ENCODE results near the gene CD9.

The CD9 gene

DNA sequence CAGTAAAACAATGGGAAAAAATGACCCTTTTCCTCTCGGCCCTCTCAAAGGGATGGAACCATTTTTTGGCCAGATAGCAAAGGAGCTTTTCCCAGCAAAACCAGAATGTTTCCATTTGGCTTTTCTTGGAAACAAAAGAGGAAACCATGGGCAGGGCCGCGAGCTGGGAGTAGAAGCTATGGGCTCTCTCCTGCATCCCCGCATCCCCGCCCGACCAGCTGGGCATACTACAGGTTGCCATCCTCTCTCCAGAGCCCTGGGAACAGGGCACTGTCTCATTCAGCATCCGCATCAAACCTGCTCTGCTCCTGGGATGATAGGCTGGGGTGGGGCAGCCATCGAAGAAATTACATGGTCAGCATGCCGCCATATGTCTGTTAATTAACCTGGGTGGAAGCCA is 20.9 kb downstream of the CD9 start:
- no peak for DNase-seq (ENCODE audit: low read depth in 2 of 2)

DNA sequence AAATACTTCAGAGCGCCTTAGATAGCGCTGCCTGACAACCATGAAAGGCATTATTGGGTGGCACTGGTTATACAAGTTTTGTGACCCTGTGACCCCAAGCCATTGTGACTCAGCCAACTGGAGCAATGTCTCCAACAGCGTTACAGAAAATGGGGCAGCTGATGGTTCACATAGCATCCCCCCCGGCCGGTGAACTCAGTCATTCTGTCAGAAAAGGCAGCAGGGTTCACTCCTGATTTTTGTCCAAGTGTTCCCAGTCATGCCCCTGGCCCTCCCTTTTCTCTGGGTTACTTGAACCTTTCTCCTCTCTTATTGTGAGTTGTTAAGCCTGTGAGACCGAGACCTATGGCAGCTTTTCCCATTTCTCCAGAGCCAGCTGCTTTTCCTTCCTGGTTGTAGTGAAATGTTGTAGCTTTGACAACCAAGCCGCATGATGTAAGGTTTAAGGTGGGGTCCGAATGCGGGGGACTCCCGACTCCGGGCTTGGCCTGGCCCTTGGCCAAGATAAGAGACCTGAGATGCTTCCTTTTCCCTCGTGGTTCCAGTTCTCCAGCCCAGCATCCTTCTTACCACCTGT is 22.0 kb downstream of the CD9 start:
- DNase-seq (ENCODE audit: low read depth in 2 of 2) = no peak

DNA sequence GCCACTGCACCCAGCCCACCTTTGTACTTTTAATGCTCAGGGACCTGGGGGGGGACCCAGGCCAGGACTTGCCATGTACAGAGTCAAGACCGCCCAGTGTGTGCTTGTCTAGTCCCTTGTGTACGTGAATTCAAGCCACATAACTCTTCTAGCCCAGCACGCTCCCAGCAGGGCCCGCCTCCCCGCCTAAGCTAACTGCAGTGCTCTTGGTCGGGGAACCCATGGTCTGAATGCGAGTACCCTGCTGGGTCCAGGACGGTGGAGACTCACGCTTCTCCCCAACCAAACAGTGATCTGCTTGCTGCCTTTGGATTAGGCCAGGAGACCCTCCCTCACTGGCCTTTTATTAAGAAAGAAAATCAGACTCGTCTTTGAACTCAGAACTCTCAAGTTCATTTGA is 23.3 kb downstream of the CD9 start:
- no peak for DNase-seq (ENCODE audit: low read depth in 2 of 2)

DNA sequence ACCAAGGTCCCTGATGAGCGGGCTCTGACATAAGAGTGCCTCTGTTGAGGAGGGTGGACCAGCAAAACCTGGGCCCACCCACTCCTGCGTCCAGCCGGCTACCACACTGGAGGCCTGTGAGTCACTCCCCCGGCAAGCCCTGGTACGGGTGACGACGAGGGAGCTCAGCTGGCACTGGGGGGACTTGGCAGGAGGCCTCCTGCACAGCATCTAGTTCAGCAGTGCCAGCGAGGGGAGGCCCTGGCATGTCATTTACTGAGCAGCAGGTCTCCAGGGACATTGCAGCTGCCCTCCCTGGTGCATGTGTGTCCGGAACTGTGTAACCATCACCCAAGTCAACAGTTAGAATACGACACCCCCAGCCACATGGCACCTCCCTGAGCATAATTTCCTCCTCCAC is 24.4 kb downstream of the CD9 start:
- no peak for DNase-seq (ENCODE audit: low read depth in 2 of 2)

DNA sequence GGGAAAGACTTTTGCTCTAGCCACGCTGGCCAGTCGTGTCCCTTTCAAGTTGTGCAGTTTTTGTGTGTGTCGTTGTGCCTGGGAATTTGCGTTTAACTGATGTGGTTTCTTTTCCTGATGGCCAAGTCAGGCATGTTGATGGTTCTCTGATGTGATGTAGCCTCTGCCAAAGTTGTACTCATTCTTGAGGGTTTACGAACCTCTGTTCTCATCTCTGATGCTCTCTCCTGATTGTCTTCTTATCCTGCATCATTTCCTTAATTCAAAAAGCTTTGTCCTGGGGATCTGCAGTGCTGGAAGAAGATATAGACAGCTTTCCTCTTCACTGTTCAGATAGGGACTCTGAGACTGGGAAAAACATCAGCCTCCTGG is 25.4 kb downstream of the CD9 start:
- no peak for DNase-seq (ENCODE audit: low read depth in 2 of 2)

DNA sequence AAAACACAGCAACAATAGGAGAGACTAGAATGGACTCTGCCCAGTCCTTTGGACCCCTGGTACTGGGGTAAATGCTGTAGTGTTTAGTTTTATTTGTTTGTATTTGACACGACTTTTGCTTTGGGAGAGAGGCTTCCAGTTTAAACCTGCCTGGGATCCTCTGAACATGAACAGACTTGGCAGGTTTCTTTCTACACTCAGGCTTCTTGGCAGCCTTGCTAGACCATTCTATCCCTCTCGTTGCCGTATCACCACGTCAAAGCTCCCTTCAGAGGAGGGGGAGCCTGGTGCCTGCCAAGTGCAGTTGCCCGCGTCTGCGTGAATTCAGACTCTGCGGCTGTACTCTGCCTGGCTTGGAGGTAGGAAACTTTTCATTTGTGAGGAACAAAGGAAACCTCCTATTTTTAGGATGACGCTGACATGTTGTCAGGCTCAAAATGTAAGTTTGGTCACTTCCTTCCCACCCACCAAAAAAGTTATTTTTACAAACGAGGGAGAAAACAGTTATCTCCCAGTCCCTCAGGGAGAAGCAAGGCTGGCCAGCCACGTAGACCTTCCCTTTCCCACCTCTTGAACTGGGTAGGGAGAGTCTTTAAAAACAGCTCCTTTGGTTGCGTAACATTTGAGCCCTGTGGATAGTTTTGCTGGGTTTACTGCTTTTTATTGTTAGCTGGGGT is 25.9 kb downstream of the CD9 start:
- no peak for DNase-seq (ENCODE audit: low read depth in 2 of 2)

DNA sequence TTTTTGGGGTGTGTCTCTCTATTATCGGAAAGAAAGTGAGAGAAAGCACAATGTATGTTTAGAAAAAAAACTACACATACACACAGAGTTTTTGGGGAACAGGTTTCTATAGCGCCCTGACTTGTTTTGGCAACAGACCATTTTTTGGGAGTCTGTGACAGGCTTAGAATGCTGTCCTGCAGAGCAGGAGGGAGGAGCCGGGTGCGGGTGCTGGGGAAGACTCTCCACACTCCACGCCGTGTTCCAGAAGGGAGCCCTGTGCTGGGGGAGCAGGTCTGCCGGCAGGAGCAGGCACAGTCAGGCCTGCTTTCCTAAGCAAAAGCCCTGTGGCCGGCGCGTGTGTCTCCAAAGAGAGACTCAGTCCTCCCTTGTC is 26.5 kb downstream of the CD9 start:
- DNase-seq (ENCODE audit: low read depth in 2 of 2) = no peak

DNA sequence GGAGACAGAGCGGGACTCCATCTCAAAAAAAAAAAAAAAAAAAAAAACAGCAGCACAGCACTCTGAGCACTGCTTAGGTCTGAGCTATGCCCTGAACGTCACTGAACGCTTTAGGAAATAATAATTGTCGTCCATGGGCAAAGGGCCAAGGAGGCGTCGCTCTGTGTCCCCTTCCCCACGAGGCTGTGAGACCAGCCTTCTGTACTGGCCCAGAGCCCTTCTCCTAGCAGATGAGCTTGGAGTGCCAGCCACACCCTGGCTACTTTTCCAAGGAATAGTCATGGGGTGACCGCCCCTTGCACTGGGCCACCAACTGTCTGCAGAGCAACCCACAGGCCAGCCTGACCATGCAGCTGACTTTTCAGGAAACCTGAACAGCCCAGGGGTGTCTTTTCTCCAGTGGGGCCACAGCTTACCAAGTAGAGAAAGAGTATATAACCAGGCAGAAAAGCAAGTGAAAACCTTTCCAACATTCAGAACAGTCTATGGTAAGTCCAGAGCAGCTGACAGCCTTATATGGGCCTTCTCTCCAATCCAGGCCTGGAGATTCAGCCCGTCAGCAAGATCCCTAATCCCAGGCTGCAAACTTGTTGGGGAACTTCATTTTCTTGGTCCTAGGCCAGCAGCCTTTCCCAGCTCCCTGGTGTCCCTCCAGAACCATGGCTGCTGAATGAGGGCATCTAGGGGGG is 28.5 kb downstream of the CD9 start:
- no peak for DNase-seq (ENCODE audit: low read depth in 2 of 2)

DNA sequence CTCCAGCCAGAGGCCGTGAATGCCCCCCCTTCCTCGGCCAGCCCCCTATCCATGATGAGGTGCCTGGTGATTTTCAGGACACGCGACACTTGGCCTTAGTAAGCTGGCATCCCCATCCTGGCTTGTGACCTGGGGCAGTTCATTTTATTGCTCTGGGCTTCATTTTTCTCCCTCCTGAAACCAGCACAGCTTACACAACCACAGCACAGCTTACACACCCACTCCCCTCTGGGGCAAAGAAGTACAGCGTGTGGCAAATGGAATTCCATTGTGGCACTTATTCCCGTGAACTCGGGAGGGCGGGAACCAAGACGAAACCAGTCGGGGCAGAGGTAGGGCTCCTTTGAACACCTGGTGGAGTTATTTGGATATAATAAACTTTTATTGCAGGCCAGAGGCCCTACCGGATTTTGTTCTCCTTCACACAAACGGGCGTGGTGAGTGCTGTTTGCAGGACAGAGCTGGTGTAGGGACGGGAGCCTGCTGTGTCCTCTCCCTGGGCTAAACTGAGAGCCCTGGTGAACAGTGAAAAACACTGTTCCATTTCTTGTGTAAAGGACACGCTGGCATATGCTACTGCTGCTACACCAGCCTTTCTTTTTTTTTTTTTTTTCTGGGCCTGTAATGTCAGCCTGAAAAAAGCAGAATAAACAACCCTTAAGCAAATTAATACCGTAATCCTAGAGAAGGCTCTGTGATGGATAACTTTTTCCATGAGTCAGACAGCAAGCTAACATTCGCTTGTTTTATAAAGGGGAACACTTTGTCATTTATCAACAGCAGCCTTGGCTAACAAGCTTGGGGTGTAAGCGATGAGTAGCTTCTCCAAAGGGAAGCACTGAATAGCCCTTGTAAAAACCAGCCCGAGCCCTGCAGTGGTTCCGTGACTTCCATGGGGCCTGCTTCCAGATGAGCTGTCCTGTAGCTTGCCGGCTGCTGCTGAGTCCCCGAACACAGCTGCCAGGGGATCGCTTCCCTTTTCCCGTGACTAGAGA is 29.3 kb downstream of the CD9 start:
- peak; percentile 73 to 74 for DNase-seq (ENCODE audit: low read depth in 2 of 2)

DNA sequence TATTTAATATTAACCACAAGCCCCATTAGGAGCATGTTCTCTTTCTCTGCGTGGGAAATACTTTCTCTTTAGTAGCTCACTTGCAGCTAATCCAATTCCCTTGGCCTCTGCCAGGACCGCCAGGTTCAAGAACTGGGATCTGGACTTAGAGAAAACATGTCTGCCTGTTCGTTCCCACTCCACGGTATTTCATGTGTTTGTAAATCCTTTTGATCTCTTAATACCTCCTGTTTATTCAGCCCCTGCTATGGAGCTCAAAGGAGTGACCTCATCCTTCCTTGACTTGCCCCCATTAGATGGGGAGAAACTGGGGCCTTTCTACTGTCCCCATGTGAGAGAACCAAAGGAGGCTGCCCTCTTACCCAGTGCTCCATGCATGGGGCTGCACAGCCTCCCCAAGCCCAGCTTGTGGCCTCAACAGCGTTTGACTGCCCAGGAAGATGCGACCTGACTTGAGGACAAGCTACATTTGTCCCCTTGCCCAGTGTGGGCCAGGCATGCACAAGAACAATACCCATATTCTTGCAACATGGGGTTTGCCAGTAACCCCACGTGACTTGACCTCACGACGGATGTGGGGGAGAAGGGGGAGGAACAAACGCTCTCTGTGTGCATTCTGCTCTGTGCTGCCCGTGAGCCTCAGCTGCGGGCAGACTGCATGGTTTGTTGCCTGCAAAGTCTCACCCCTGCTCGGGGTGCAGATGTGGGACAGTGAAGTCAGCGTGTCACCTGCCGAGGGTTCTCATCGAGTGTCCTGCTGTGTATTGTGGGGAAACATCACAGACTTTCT is 30.3 kb downstream of the CD9 start:
- no peak for DNase-seq (ENCODE audit: low read depth in 2 of 2)

DNA sequence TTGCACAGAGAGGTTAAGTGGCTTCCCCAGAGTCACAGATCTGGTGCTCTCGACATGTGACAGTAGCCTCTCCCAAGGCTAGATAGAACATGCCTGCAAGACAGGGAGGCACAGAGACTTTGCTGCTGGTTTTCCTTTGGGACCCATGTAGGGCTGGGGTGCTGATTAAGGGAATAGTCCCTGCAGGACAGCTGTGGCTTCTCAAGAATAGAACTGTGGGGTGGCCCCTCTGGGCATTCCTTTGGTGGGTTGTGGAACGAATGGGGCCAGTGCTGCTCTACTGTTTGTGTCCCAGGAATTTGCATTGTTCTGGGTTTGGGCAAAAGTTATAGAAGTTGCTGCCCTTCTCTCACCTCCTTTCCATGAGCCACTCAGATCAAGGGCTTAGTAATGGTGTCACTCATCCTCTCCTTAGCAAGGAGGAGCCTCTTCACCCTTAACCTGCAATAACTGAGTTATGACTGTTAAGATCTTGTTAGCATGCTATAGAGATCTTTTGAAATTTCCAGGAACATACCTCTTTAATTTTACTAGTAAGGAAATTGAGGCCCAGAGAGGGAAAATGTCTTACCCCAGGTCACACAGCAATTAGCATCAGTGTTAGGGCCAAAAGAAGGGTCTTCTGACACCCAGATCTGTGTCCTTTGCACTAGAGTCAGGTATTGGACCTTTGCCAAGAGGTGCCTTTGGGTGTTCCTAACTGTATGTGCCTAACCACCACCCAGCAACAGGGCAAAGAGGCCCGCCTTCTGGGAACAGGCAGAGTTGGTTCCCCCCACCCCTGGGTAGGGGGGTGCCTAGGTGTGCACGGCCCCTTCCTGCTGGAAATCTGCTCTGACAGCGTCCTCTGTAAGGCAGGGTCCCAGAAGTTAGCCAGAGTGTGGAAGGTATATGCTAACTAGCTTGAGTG is 31.4 kb downstream of the CD9 start:
- no peak for DNase-seq (ENCODE audit: low read depth in 2 of 2)

DNA sequence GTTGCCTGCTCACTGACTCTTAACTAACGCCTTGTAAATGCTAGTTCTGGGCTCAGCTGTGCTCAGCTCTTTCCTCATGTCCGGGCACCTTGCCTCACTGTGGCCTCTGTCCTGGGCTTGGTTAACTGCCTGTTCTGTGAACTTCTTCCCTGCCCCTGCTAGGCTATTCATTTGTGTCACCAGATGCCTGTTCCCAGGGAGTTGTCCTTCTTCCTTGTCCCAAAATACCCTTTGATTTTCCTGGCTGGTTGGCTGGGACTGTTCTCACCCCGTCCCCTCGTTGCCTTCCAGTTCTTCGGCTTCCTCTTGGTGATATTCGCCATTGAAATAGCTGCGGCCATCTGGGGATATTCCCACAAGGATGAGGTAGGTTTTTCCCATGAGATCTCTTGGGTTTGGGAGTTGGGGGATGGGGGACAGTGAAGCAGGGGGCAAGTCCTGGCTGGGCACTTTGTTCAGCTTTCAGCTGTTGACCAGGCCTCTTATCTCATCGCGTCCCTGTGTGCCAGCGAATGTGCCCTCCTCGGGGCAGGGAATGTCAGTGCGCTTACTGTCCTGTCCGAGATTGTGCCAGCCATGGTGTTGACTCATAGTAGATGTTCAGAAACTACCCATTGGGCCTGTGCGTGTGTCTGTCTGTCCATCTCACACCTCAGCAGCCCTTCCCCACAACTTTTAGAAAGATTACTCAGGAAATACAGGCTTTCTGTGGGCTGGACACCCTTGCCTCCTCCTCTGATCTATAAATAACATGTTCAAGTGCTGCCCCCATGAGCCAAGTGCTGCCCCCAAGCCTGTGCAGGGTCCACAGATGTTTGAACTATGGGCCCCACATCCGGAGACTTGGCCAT is 33.1 kb downstream of the CD9 start:
- no peak for DNase-seq (ENCODE audit: low read depth in 2 of 2)

DNA sequence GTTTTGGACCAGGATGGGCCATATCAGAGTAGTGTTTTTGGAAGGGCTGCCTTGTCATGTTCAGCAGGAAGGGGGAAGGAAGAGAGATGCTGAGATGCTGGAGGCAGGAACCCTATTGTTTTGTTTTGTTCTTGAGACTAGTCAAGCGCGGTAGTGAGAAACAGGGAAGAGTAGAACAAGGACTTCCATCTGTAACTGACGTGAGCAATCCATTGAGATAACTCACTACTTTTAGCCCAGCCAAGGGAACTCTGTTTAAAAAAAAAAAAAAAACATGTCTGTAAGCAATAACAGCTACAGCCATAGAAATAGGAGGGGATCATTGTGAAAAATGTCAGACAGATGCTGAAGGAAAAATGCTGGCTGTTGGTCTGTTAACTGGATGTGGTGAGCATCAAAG is 34.0 kb downstream of the CD9 start:
- no peak for DNase-seq (ENCODE audit: low read depth in 2 of 2)

DNA sequence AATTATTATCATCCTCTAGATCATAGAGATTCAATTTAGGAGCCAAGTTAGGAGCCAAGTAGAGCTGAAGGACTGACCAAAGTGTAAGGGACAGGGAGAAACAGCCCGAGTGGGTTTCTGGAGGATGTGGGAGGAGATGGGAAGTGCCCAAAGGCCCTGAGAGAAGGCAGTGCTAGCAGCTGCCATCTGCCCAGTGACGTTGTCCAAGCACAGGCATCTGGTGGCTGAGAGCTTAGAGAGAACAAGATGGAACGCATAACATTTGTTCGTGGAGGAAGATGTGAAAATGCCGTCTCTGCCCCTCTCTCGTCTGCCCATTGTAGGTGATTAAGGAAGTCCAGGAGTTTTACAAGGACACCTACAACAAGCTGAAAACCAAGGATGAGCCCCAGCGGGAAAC is 34.7 kb downstream of the CD9 start:
- DNase-seq (ENCODE audit: low read depth in 2 of 2) = no peak

DNA sequence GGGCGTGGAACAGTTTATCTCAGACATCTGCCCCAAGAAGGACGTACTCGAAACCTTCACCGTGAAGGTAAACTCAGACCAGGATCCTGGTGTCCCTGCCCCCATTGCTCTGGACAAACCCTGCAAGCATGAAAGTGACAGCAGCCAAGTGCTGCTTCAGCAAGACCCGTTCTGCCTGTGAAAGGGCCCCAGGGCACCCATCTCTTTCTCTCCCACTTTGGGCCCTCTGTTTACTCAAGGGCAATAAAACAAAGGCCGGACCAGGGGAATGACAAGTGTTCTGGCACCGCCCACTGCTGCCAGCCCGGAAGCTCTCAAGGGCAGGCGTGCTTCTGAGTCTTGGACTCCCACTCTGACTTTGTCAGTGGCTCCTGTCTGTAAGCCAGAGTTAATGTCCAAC is 35.3 kb downstream of the CD9 start:
- no peak for DNase-seq (ENCODE audit: low read depth in 2 of 2)

DNA sequence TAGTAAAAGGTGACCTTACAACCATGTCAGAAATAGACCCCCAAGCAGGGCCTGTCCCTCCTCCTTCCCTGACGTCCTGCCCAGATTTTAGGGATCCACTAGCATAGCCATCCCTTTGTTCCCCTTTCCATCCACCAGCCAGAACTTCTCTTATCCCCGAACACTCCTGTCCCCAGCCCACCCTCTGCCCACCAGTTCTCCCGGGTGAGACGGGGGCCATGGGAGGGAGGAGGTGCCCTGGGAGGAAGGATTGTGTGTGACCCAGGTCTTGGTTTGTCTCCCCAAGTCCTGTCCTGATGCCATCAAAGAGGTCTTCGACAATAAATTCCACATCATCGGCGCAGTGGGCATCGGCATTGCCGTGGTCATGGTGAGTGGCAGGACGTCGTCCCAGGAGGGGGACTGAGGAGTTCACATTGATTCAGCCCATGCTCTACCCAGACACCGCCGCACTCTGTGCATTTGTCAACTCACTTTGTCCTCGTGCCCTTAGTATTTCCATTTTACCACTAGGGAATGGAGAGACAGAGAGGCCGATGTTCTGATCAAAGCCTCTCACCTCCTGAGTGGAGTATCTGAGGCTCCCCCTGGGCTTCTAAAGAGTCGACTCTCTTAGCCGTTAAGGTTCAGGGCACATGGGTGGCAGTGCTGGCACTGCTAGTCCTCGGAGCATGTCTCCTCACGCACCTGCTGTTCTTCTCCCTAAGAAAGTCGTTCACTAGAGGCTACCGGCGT is 35.9 kb downstream of the CD9 start:
- no peak for DNase-seq (ENCODE audit: low read depth in 2 of 2)

DNA sequence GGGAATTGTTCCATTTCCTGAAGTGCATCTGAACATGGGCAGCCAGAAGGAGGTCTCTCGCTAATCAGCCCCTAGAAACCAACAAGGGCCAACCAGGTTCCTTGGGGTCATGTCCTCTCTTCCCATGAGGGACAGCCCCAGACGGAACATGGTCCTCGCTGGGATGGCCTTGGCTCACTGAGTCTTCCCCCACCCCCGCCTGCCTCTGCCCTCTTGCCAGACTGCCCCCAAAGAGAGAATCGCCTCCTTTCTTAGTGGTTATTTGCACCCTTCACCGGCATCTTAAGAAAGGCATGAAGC is 36.4 kb downstream of the CD9 start:
- DNase-seq (ENCODE audit: low read depth in 2 of 2) = no peak

DNA sequence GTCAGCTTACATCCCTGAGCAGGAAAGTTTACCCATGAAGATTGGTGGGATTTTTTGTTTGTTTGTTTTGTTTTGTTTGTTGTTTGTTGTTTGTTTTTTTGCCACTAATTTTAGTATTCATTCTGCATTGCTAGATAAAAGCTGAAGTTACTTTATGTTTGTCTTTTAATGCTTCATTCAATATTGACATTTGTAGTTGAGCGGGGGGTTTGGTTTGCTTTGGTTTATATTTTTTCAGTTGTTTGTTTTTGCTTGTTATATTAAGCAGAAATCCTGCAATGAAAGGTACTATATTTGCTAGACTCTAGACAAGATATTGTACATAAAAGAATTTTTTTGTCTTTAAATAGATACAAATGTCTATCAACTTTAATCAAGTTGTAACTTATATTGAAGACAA is 37.6 kb downstream of the CD9 start:
- DNase-seq (ENCODE audit: low read depth in 2 of 2) = no peak

DNA sequence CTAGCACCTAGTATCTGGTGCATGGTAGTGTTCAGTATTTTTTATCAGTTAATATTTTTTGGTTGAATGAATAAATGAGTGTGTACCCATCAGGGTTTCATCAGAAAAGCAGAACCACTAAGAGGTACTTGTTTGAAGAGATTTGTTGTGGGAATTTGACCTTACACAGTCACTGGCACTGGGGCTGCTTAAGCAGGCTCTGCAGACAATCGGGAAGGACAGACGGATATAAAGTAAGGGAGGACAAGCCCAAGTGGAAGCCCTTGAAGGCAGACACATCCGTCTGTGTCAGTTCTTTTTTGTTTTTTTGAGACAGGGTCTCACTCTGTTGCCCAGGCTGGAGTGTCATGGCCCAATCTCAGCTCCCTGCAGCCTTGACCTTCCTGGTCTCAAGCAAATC is 38.7 kb downstream of the CD9 start:
- DNase-seq (ENCODE audit: low read depth in 2 of 2) = no peak

Data from fibroblast of skin of left quadriceps (primary cell).